Measurements from ENCODE around the gene TEX38.

TEX38 gene

DNA sequence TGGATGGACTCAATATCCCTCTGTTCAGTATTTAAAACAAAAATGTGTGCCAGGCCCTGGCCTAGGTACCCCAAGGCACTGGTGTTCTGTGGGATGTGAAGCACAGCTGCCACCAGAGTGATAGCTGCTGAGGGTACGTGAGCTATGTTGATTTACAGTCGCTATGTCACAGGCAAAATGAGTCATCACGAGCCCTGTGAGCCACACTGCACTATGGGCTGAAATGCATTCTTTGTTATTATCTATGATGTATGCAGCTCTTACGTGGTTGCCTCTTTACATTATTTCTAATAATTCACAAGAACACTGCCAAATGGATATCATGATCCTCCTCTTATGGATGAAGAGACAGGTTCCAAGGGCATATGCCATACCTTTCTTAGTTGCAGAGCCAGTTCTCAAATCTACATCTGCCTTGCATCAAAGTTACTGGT is 2.1 kb downstream of the TEX38 start:
- peak; percentile 84 for ATAC-seq
- TF ChIP-seq ZNF70 (CRISPR knock-in tag; IDR thresholded peaks at IDR 0.05) (no peak), ZNF565 (CRISPR knock-in tag; conservative IDR thresholded peaks at IDR 0.05; ENCODE audit: low read depth) (no peak), SNAI2 (CRISPR knock-in tag; IDR thresholded peaks at IDR 0.05) (no peak), ESRRG (CRISPR knock-in tag; IDR thresholded peaks at IDR 0.05) (no peak), PPARA (CRISPR knock-in tag; IDR thresholded peaks at IDR 0.05; ENCODE audit: borderline replicate concordance) (no peak), ZFP30 (CRISPR knock-in tag; IDR thresholded peaks at IDR 0.05) (no peak), ZC3H10 (CRISPR knock-in tag; IDR thresholded peaks at IDR 0.05) (no peak), RARB (CRISPR knock-in tag; IDR thresholded peaks at IDR 0.05) (no peak), GLIS3 (CRISPR knock-in tag; IDR thresholded peaks at IDR 0.05) (no peak), OSR1 (CRISPR knock-in tag; IDR thresholded peaks at IDR 0.05) (no peak), ZNF8 (CRISPR knock-in tag; IDR thresholded peaks at IDR 0.05) (no peak), TOX (CRISPR knock-in tag; IDR thresholded peaks at IDR 0.05; ENCODE audit: borderline replicate concordance) (no peak), TCF4 (CRISPR knock-in tag; IDR thresholded peaks at IDR 0.05; ENCODE audit: borderline replicate concordance) (no peak), ZFP3 (CRISPR knock-in tag; IDR thresholded peaks at IDR 0.05) (no peak)
- TF ChIP-seq, protein P1, sequence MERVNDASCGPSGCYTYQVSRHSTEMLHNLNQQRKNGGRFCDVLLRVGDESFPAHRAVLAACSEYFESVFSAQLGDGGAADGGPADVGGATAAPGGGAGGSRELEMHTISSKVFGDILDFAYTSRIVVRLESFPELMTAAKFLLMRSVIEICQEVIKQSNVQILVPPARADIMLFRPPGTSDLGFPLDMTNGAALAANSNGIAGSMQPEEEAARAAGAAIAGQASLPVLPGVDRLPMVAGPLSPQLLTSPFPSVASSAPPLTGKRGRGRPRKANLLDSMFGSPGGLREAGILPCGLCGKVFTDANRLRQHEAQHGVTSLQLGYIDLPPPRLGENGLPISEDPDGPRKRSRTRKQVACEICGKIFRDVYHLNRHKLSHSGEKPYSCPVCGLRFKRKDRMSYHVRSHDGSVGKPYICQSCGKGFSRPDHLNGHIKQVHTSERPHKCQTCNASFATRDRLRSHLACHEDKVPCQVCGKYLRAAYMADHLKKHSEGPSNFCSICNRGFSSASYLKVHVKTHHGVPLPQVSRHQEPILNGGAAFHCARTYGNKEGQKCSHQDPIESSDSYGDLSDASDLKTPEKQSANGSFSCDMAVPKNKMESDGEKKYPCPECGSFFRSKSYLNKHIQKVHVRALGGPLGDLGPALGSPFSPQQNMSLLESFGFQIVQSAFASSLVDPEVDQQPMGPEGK (CRISPR knock-in tag; IDR thresholded peaks at IDR 0.05; ENCODE audit: borderline replicate concordance): no peak
- TF ChIP-seq, protein P2, sequence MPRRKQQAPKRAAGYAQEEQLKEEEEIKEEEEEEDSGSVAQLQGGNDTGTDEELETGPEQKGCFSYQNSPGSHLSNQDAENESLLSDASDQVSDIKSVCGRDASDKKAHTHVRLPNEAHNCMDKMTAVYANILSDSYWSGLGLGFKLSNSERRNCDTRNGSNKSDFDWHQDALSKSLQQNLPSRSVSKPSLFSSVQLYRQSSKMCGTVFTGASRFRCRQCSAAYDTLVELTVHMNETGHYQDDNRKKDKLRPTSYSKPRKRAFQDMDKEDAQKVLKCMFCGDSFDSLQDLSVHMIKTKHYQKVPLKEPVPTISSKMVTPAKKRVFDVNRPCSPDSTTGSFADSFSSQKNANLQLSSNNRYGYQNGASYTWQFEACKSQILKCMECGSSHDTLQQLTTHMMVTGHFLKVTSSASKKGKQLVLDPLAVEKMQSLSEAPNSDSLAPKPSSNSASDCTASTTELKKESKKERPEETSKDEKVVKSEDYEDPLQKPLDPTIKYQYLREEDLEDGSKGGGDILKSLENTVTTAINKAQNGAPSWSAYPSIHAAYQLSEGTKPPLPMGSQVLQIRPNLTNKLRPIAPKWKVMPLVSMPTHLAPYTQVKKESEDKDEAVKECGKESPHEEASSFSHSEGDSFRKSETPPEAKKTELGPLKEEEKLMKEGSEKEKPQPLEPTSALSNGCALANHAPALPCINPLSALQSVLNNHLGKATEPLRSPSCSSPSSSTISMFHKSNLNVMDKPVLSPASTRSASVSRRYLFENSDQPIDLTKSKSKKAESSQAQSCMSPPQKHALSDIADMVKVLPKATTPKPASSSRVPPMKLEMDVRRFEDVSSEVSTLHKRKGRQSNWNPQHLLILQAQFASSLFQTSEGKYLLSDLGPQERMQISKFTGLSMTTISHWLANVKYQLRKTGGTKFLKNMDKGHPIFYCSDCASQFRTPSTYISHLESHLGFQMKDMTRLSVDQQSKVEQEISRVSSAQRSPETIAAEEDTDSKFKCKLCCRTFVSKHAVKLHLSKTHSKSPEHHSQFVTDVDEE (CRISPR knock-in tag; IDR thresholded peaks at IDR 0.05): no peak
- TF ChIP-seq, protein P3, sequence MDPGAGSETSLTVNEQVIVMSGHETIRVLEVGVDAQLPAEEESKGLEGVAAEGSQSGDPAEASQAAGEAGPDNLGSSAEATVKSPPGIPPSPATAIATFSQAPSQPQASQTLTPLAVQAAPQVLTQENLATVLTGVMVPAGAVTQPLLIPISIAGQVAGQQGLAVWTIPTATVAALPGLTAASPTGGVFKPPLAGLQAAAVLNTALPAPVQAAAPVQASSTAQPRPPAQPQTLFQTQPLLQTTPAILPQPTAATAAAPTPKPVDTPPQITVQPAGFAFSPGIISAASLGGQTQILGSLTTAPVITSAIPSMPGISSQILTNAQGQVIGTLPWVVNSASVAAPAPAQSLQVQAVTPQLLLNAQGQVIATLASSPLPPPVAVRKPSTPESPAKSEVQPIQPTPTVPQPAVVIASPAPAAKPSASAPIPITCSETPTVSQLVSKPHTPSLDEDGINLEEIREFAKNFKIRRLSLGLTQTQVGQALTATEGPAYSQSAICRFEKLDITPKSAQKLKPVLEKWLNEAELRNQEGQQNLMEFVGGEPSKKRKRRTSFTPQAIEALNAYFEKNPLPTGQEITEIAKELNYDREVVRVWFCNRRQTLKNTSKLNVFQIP (CRISPR knock-in tag; IDR thresholded peaks at IDR 0.05; ENCODE audit: borderline replicate concordance, low read depth): no peak
- TF ChIP-seq, protein P4, sequence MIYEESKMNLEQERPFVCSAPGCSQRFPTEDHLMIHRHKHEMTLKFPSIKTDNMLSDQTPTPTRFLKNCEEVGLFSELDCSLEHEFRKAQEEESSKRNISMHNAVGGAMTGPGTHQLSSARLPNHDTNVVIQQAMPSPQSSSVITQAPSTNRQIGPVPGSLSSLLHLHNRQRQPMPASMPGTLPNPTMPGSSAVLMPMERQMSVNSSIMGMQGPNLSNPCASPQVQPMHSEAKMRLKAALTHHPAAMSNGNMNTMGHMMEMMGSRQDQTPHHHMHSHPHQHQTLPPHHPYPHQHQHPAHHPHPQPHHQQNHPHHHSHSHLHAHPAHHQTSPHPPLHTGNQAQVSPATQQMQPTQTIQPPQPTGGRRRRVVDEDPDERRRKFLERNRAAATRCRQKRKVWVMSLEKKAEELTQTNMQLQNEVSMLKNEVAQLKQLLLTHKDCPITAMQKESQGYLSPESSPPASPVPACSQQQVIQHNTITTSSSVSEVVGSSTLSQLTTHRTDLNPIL (CRISPR knock-in tag; IDR thresholded peaks at IDR 0.05; ENCODE audit: low read depth): no peak

DNA sequence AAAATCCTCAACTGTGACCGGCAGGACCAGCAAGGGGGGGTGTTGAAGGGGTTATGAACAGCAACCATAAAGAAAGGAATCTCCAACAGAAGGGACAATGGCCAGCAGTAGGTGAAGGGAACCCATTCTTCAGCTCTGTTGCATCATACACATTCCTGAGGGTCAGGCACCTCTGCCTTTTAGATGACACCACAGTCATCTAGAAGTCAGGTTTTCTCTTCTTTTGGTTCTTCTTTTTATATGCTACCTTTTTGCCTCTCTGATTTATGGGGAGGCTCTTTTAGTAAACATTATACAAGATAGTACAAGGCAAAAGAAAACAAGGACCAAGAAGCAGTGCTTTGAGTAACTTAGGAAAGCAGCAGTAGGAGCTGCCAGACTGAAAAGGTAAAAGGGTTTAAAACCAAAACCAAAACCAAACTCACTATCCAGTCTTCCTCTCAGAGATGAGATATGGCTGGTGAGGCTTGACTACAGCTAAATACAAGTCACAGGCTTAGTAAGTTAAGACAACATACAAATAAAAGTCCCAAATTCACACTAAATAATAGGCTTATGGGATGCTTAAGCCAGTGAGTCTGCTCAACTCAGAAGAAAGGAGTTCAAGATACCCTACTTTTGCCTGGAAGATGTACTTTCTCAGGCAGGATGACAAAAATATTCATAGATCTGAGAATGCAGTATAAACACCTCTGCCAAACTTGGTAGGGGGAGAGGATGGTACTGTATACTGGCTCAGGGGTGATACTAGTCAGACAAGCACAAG is 4.1 kb downstream of the TEX38 start:
- ATAC-seq: no peak
- TF ChIP-seq ZFP3 (CRISPR knock-in tag; IDR thresholded peaks at IDR 0.05): no peak
- no peak for TF ChIP-seq PPARA (CRISPR knock-in tag; IDR thresholded peaks at IDR 0.05; ENCODE audit: borderline replicate concordance)
- TF ChIP-seq ESRRG (CRISPR knock-in tag; IDR thresholded peaks at IDR 0.05): no peak
- no peak for TF ChIP-seq ZFP30 (CRISPR knock-in tag; IDR thresholded peaks at IDR 0.05)

DNA sequence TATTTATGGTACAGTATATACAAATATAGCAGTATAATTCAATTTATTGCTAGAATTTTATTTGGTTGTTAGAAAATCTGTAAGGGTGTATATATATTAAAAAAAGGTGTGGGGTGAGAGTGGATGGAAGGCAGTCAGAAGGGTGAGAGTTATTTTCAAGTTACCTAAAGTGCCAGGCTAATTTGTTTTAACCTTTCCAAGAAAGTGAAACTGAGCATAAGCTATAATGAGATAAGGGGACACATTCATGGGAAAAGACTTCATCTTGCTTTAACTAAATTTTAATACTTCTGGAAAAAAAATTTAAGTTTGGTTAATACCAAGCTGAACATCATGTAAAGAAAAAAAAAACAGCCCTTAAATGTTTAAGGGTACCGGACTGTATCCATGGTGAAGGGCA is 4.9 kb downstream of the TEX38 start:
- no peak for ATAC-seq
- TF ChIP-seq RARB (CRISPR knock-in tag; IDR thresholded peaks at IDR 0.05) (no peak), ISL1 (CRISPR knock-in tag; IDR thresholded peaks at IDR 0.05) (no peak), ZNF8 (CRISPR knock-in tag; IDR thresholded peaks at IDR 0.05) (no peak), ZNF565 (CRISPR knock-in tag; conservative IDR thresholded peaks at IDR 0.05; ENCODE audit: low read depth) (no peak), ZFP30 (CRISPR knock-in tag; IDR thresholded peaks at IDR 0.05) (no peak), TCF4 (CRISPR knock-in tag; IDR thresholded peaks at IDR 0.05; ENCODE audit: borderline replicate concordance) (no peak), OSR1 (CRISPR knock-in tag; IDR thresholded peaks at IDR 0.05) (no peak), CSDC2 (CRISPR knock-in tag; IDR thresholded peaks at IDR 0.05) (no peak), ZFP3 (CRISPR knock-in tag; IDR thresholded peaks at IDR 0.05) (no peak), TOX (CRISPR knock-in tag; IDR thresholded peaks at IDR 0.05; ENCODE audit: borderline replicate concordance) (no peak), ESRRG (CRISPR knock-in tag; IDR thresholded peaks at IDR 0.05) (no peak), GLIS3 (CRISPR knock-in tag; IDR thresholded peaks at IDR 0.05) (no peak), BACH2 (CRISPR knock-in tag; IDR thresholded peaks at IDR 0.05; ENCODE audit: borderline replicate concordance) (no peak)
- TF ChIP-seq, protein P5, sequence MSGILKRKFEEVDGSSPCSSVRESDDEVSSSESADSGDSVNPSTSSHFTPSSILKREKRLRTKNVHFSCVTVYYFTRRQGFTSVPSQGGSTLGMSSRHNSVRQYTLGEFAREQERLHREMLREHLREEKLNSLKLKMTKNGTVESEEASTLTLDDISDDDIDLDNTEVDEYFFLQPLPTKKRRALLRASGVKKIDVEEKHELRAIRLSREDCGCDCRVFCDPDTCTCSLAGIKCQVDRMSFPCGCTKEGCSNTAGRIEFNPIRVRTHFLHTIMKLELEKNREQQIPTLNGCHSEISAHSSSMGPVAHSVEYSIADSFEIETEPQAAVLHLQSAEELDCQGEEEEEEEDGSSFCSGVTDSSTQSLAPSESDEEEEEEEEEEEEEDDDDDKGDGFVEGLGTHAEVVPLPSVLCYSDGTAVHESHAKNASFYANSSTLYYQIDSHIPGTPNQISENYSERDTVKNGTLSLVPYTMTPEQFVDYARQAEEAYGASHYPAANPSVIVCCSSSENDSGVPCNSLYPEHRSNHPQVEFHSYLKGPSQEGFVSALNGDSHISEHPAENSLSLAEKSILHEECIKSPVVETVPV (CRISPR knock-in tag; IDR thresholded peaks at IDR 0.05): no peak
- TF ChIP-seq, protein P2 (CRISPR knock-in tag; IDR thresholded peaks at IDR 0.05): no peak
- TF ChIP-seq, protein P3 (CRISPR knock-in tag; IDR thresholded peaks at IDR 0.05; ENCODE audit: borderline replicate concordance, low read depth): no peak

All from SK-N-SH treated with all-trans-retinoic acid at 6 μM for 48 hours (cell line).